Measurements from ENCODE around the gene HK1.
"Not testable (repeated sequence)": the region's sequence is repeated elsewhere in the genome, so short reads cannot be mapped to it uniquely, and the experiment has no call there.

HK1 gene

DNA sequence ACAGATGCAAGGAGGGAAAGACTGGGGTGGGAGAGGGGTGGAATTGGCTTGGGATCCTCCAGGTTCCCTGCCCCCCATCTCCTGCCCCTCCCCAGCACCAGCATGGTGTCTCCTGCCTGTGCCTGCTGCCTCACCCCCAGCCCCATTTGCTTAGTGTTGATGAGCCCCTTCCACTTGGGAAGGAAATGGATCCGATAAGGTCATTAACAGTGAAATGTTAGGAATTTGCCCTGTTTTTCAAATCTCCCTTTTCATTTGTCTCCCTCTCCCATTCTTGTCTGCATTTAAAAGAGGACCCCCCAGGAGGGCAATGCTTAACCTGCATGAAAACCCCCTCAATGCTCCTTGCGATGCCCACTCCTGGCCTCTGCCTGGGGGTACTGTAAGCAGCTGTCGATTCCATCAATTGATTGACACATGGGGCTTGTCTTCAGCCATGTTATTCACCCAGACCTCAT lies 51.5 kb downstream of the HK1 start:
- no peak for DNase-seq

DNA sequence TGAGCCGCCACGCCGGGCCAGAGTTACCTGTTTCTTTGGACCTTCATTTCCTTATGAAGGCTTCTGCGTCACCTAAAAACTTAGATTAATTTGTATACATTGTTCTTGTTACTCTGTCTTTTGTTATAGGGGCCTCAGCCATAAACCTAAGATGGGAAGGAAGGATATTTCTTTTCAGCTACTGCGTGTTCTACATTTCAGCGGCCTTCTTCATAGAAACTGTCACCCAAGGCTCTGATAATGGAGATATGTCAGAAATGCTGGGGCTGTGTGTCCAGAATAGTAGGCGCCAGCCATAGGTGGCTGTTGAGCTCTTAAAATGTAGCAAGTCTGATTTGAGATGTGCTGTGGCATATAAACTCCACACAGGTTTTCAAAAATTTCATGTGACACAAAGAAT lies 52.9 kb downstream of the HK1 start:
- no peak for DNase-seq

DNA sequence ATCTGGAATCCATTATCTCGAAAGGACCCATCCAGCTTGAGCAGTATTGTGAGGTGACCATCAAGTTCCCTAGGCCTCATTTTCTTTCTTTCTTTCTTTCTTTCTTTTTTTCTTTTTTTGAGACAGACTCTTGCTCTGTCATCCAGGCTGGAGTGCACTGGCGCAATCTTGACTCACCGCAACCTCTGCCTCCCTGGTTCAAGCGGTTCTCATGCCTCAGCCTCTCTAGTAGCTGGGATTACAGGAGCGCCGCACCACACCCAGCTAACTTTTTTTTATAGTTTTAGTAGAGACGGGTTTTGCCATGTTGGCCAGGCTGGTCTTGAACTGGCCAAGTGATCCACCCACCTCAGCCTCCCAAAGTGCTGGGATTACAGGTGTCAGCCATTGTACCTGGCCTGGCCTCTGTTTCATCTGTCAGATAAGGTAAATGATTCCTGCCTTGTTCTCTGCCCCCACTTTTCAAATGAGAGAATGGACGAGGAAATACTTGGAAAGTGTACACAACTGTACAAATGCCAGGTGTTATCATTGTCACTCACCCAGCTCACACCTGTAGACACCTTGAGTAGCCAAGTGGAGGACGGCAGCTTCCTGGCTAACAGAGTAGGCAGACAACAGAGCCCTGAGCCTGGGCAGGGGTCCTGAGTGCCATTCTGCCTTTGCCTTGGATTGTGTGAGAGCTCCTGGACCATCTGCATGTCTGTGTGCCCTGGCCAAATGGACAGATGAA lies 54.1 kb downstream of the HK1 start:
- DNase-seq, result no peak

DNA sequence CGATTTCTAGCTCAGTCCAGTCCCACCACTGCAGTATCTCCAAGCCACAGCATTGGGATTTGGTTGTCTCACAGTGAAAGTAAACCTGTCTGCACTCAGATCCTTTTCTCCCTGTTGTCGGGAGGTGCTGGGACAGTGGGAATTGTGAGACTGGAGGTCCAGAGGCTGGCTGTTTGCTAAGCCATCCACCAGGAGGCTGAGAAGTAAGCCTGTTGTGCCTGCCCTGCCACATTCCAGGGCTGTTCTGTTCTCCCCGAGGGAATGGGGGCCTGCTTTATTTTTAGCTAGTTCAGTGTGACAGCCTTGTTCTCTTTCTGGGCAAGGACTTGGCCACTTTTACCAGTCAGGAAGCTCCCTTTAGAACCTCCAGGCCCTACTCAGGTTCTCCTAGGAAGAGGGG lies 54.9 kb downstream of the HK1 start:
- no peak for DNase-seq

DNA sequence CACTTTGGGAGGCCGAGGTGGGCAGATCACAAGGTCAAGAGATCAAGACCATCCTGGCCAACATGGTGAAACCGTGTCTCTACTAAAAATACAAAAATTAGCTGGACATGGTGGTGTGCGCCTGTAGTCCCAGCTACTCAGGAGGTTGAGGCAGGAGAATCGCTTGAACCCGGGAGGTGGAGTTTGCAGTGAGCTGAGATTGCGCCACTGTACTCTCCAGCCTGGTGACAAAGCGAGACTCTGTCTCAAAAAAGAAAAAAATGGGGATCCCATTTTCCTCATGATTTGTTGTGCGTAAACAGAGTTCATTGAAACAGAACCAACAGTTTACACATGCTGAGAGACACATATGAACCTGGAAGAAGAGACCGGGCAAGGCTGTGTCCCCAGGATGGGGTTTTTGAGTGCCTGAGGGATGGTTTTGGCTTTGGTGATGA lies 55.6 kb downstream of the HK1 start:
- not testable (repeated sequence) for DNase-seq

DNA sequence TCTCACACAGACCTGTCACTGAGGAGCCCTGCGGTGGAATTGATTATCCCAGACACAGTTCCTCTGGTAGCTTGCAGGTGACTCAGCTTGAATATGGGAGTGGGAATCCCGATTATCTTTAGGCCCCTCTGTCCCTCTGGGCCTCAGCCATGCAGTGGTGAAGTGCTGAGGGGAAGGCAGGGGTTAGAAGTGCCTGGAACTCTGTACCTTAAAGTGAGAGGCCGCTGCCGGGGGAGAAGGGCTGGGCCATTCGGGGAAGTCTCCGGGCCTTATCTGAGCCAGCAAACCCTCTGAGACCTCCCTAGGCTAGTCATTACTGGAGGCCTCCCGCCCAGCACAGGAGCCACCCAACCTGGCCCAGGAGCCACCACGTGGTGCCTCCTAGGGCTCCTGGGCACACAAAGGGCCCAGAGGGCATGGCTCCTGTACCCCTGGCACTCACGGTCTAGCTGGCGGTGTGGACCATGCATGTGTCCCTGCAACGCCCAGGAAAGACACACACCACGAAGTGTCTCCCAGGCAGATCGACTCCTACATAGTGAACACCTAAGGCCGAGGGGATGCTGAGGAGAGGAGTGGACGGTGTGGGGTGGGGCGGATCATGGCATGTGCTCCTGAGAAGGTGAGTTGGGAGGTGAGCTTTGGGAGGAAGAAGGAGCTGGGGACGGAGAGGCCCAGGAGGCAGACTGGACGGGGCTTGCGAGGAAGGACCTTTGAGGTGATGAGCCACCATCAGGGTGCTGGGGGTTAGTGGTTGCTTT lies 56.2 kb downstream of the HK1 start:
- no peak for DNase-seq

DNA sequence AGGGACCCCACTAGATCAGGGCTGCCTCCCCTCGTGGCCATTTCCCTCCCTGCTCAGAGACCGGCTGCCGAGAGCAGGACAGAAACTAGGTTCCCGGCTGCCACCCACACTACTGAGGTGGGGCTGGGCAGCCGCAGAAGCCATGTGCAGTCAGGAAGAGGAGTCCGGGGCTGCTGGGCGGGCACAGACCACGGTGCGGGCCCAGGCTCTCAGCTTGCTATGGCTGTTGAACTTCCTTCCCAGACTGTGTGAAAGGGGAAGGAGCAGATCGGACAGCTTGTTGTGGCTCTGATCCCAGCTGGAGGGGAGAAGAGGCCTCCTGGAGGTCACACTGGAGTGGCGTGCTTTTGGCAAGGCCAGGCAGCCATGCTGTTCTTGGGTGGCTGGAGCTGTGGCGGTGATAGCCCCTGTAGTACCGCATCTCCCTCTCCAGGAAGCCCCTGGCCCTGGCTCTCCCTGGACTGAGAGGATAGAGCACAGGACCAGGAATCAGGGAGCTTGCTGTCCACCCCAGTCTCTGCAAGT lies 56.8 kb downstream of the HK1 start:
- DNase-seq, result no peak

DNA sequence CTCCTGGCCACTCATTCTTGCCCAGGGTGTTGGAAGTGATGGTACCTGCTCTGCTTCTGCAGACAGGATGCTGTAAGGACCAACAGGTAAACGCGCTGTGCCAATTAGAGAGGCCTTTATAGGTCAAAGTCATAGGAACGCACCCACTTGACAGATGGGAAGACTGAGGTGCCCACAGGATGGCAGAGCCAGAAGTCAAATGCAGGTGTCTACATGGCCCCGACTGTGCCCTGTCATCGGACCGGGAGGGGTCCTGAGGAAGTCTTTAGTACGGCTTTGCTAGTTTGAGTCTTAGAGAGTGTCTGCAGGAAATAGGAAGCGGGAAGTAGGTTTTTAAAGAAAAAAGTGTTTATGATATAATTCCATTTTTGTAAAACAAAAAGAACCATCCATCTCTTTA lies 57.3 kb downstream of the HK1 start:
- no peak for DNase-seq

DNA sequence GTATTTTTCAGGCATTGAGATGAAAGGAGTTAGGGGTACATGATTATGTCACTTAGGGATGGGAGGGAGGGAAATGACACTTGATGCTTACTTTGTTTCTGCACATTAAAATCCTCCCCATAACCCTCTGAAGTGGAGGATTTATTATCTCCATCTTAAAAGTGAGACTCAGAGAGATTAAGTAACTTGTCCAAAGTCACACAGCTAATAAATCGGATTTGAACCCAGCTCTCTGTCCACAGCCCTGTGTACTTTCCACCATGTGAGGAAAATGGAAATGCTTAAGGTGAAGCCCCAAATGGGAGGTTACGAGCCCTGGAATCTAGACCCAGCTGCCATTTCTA lies 58.6 kb downstream of the HK1 start:
- DNase-seq, result no peak

DNA sequence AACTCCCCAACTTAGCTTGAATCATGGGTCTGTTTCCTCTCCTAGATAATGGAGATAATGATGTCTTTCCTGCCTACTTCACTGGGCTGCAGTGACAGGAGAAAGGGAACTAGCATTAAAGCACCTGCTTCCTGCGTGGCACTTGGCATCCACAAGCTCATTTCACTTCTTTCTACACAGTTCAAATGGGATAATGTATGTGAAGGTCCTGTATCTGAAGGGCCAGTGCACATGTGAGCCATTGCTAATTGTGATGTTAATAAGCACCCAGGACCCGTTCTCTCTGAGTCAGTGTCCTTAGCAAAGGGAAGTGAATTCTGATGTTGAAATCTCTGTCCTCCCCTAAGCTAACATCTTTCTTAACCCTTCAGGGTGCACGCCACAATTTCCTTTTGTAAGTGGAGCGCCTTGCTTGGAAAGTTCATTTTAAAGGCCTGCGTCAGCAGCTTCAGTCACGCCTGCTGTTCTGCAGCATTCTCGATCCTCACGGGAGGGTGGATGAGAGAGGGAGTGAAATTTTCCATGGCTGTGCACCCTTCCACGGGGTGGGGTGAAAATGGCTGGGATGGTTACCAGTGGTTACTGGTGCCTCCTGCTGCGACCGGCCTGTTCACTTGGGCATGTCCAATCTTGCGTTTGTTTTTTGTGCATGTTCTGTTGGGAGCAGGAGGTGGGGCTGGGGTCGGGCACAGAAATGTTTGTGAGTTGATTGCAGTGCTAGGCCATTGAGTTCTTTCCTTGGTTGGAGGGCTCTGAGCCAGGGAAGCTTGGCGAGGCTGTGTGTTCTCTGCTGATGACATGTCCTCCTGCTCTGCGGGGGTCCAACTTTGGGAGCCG lies 59.2 kb downstream of the HK1 start:
- DNase-seq, result no peak

DNA sequence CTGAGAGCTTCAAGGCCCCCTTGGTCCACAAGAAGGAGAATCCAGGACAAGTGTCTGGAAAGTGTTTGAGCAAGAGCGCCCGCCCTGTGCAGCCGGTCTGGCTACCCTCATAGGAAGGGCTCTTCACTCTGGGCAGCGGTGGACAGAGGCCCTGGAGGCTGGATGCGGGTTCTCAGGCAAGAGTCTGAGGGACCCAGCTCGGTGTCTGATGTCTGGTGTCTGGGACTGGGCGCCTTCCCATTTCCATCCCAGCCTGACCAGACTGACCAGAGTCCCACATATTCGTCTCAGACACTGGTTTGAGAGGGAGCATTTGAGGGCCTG lies 59.8 kb downstream of the HK1 start:
- no peak for DNase-seq

DNA sequence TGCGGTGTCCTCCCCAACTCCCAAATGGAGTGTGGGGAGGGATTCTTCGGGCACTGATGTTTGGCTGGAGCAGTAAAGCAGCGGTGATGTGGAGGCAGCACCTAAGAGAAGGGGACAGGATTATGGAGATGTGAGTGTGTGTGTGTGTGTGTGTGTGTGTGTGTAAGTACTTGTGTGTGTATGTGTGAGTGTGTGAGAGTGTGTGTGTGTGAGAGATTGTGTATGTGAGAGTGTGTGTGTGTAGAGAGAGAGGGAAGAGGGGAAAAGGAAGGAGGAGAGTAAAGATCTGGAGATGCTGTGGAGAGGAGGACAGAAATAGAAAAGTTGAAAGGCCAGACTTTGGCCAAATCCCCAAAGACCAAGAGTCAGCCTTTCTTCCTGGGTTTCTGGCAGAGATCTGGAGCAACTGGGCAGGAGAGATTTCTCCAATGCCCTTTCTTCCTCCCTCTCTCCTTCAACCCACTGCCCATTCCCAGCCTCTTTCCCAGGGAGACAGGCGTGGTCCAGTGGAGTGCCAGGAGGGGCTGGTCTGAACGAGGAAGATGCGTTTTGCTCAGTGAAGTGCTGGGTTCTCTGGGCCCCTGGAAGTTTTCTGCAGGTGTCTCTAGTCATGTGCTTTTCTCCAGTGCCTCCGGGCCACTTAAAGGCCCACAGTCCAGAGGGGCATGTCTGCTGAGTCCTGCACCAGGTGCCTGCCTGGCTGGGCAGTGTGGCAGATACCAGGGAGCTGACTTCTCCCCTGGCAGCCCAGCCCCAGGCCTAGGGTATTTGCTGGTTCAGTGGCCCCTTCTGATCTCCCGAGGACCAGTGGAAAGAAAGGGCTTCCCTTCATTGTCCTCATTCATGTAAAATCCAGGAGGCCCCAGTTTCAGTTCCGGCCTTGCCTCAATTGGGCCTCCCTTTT lies 60.5 kb downstream of the HK1 start:
- DNase-seq, result no peak

DNA sequence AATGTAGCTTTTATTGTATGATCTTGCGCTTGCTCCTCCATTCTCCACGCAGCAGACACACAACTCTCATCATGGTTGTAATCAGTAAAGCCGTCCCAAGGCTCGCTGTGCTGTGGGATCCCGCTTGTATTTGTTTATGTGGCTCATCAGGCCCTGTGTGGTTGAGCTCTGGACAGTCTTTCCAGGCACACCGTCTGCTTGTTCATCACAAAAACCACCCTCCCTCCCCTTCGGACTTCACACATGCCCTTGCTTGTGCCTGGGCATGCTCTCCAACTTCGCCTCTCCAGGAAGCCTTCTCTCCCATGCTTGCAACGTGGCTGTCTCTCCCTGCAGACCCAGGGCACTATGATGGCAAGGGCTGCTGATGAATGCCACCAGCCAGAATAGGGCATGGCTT lies 62.4 kb downstream of the HK1 start:
- no peak for DNase-seq

DNA sequence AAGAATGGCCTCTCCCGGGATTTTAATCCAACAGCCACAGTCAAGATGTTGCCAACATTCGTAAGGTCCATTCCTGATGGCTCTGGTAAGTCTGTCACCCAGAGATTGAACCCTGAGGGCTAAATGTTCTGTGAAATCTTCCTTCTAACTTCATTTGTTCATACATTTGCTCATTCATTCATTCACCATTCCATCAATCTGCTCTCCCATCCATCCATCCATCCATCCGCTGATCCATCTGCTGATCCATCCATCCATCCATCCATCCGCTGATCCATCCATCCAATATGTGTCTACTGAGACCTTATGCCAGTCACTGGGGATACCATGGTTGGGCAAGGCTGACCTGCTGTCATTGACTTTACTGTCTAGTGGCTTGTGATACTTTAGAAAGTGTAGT lies 65.6 kb downstream of the HK1 start:
- no peak for DNase-seq

DNA sequence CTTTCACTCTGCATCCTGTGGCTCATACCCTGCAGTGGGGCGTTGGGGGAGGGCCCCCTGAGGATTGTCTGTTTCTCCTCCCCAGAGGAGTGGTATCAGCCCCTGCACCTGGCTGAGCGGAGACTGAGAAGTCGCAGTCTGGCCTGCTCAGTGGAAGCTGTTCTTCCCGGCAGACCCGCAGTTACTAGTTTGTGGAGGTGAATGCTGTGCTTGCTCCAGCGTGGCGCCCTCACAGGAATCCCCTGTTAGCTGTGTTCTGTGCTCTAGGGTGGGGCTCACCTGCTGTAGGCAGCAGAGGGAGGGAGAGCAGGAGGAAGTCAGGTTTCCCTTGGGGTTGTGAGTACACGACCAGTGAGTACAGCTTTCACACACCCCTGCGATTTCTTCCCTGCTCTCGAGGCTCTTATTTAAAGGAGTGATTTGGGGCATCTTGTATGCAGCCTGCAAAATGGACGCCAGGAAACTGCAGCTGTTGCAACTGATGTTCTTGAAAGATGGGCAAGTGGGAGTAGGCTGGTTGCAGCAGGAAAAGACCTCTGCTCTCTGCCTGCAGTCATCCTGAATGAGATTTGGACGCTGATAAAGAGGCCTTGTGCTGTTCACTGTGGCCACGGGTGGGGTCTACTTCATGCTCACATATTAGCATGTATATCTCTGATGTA lies 66.4 kb downstream of the HK1 start:
- peak in 1 of 4 experiments; percentile 13 for DNase-seq

DNA sequence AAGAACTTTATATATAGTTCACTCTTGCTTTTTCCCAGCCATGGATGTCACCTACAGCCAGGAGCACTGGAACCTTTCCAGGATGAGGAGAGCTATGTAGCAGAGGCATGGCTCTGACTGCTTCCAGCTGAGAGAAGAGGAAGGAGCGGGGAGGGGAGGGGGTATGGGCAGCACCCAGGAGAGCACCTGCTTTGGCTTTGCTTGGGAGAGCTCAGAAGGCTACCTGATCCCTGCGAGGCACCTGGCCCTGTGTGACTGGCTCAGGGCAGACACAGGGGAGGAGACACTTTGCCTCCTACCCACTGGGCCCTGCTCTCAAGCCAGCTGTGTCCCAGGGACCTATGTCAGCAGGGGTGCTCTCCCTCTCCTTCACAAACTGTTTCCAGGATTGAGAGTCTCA lies 67.1 kb downstream of the HK1 start:
- no peak for DNase-seq

DNA sequence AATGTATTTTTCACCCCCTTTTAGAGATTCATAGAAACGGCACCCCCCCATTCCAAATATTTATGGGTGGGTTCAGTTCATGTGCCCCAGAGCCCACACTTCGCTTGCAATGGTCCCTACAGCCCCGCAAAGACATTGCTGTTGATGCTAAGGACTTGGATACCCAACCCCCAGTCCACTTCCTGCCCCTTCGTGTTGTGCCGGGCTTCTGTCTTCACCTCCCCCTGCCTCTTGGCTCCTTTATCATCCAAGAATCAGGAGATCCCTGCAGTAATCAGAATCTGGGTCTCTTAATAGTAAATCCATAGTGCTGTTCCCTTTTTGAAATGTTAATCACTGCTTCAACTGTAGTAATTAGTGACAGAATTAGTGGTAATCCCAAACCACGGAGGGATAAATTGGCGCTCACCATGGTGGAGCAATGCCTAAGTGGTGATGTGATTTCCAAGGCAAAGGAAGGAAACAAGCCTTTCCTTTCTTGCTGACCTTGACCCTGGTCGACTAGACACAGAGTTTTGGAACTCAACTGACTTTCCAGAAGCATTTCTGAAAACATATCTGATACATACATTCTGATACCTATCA lies 67.7 kb downstream of the HK1 start:
- DNase-seq, result no peak

DNA sequence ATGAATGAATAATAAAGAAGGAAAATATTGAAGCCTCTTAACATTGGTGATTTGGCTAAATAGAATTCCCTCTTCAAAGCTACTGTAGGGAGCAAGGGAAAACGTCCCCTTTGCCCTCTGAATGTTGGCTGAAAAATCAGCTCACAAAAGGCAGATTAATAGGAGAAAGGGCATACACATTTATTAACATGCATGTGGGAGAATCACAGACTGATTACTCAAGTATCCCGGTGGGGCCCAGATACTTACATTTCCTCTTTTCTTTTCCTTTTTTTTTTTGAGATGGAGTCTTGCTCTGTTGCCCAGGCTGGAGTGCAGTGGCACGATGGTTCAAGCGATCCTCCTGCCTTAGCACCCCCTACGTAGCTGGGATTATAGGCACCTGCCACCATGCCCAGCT lies 68.5 kb downstream of the HK1 start:
- no peak for DNase-seq

DNA sequence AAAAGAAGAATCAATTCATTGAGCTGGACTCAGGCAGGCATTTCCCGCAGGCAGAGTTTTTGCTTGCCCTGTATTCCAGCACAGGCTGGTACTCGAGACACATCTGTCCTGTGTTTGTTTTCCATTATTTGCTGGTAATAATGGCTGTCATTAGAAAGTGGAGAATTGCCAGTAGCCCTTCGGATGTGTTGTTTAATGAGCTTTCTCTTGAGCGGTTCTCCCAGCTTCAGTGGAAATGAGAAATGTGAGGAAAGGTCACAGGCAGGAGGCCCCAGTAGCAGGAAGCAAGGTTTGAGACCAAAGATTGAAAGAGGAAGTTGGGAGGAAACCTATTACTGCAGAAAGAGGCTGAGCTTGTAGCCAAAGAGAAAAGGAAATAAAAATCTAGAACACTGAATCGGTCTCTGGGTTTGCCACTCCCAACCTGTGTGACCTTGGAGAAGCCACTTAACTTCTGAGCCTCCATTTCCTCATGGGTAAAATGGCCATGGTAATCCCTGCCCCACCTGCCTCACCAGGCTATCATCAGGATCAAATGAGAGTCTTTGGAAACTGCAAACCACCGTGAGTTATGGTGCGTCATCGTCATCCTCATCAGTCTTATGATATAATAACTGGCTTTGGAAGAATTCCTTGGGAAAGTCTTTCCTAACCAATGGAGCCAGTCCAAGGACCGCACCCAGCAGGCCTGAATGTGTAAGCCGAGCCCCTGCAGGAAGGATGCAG lies 70.7 kb downstream of the HK1 start:
- no peak for DNase-seq

DNA sequence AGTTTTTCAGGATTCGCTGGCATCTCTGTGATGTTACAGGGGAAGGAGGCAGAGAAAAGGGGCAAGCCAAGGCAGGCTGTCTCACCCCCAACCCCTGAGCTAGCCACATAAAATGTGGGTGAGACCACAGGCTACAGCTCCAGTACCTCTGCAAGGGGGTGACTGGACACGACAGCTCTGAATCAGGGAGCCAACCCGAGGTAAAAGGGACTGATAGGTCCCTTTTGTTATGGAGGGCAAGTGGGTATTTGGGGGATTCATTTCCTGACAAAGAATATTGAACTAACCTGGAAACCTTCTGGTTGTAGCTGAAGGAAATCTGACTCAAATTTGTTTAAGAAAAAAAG lies 71.2 kb downstream of the HK1 start:
- DNase-seq, result no peak

DNA sequence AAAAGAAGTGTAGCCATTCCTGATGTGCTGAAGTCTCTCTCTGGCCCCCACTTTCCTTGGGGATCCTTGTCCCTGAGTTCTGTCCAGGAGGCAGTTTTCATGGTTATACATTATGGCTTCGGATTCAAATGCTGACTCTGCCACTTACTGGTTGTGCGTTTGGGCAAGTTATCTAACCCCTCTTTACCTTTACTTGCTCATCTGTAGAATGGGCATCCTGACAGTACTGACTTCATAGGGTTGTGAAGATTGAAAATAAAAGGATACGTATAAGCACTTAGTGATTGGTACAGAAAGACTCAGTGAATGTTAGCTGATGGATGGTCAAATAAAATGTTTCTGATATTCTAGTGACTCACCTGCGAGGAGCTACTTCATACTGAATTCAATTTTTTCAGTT lies 73.3 kb downstream of the HK1 start:
- DNase-seq, result no peak
